IPS-NIHi11 (cell line): ENCODE measurements around the gene PAFAH1B2.
"Not testable (repeated sequence)": the region's sequence is repeated elsewhere in the genome, so short reads cannot be mapped to it uniquely, and the experiment has no call there.

ENCODE experiments used
- DNase-seq: peaks from one replicate; pipeline ENCODE4 v3.0.0; 2012; ENCODE audit warnings: mixed read lengths, low spot score

Gene PAFAH1B2

DNA sequence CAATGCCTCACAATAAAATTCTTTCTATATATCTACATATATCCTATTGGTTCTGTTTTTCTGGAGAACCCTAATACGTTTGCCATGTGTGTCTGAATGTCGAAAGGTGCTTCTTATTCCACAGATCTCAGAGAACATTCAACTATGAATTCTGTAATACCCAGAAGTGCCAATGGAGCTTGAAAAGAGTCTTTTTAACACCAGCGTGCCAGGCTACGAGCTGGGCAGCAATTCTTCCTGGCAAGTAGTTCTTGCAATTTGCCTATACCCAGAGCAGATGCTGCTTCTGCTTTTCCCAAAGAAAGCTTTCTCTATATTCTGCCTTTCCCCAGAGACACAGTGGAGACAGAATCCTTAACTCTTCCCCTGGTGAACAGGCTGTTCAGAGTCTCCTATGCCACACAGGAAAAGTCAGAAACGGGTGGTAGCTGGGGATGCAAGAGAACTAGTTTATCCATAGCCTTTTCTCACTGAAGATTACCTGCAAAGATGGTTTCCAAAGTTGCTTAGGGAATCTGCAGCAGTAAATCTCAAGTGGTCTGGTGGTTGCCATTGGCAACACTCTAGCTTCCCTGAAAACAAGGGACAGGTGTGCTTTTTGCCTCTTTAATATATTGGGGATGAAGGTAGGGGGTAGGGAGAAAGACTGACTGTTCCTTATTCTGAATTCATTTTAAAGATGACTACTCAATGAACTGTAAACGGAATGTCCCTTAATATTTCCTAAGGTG lies 16.8 kb upstream of the PAFAH1B2 start:
- peak; percentile 10 for DNase-seq

DNA sequence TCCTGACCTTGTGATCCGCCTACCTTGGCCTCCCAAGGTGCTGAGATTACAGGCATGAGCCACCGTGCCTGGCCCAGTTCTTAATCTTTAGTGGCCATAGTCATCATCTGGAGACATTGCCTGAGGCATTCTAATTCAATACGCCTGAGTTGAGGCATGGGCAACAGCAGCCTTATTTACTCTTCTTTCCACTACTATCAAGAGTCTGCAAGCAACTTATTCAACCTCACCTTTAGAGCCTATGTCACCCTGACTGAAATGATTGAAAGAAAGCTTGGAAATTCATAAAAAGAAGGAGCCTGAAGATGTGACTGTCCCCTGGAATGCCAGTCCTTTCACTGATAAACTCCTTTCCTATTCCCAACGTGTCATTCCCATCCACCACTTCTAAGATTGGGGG lies 15.8 kb upstream of the PAFAH1B2 start:
- no peak for DNase-seq

DNA sequence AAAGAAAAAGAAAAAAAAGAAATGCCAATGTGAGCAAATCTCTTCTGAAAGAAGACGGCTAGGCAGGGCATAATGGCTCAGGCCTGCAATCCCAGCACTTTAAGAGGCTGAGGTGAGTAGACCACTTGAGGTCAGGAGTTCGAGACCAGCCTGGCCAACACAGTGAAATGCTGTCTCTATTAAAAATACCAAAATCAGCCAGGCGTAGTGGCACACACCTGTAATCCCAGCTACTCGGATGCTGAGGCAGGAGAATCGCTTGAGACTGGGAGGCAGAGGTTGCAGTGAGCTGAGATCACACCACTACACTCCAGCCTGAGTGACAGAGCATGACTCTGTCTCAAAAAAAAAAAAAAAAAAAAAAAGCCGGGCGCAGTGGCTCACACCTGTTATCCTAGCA lies 13.7 kb upstream of the PAFAH1B2 start:
- not testable (repeated sequence) for DNase-seq

DNA sequence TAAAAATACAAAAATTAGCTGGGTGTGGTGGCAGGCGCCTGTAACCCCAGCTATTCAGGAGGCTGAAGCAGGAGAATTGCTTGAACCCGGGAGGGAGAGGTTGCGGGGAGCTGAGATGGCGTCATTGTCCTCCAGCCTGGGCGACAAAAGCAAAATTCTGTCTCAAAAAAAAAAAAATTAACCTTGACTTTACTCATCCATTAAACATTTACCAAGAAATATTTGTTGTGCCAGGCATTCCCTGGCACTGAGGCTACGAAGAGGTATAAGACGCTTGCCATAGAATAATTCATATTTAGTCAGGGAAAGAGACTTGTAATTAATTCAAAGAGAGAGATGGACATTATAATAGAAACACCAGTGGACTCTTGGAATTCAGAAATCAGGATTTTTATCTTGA lies 13.2 kb upstream of the PAFAH1B2 start:
- no peak for DNase-seq

DNA sequence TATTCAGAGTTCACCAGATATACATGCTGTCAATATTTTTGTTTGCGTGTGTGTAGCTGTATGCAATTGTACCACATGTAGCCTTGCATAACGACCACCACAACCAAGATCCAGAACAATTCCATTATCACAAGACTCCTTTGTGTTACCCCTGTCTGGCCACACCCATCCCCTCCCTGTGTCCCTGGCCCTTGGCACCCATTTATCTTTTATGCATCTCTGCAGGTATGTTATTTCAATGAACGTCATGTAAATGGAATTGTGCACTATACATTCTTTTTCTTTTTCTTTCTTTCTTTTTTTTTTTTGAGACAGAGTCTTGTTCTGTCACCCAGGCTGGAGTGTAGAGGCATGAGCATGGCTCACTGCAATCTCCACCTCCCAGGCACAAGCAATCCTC lies 9.7 kb upstream of the PAFAH1B2 start:
- no peak for DNase-seq

DNA sequence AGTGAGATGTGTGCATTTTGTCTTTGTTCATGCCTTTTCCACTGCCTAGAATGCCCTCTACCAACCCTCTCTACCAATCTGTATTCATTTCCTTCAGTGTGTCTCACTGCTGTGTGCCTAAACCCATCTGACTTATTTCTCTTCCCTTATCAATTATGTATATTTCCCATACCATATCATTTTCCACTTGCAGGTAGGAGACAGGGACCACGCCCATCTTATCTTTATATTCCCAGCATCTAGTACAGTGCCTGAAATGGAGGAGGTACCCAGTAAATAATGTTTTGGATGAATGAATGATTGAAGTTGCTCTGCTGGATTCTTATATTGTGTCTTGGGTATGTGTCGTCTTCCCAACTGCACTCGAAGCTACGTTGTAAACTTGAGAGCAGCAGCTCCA lies 9.1 kb upstream of the PAFAH1B2 start:
- not testable (repeated sequence) for DNase-seq

DNA sequence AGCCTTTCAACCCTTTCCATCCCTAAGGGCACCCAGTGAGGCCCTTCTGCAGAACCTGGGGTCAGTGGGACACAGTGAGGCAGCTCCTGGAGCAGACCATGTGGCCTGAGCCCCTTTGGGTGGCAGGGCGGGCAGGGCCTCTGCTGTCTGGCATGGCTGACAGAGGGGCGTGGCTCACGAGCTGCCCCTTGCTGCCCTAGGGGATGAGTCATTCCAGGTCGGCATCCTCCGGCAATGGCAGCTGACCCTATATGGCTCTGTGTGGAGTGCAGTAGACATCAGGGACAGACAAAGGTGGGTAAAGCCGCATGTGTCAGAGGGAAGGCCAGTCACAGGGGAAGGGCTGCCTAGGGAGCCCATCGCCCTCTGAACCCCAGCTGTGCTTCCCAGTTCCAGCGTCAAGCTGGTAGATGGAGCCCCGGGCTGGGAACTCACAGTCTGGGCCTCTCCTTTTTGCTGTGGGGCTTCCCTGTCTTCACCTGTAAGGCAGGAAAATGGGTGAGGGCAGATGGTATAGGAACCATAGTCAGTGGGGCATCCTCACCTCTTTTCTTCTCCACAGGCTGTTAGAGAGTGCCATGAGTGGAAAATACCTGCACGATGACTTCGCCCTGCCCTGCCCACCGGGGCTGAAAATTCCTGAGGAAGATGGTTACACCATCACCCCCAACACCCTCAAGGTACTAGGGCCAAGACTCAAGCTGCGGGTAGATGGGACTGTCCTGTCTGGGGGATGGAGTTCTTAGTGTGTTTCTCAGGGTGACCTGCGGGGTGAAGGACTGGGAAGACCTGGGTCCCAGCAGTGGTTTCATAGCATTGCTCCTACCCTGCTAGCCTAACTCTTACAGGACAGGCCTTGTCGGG lies 6.6 kb upstream of the PAFAH1B2 start:
- not testable (repeated sequence) for DNase-seq

DNA sequence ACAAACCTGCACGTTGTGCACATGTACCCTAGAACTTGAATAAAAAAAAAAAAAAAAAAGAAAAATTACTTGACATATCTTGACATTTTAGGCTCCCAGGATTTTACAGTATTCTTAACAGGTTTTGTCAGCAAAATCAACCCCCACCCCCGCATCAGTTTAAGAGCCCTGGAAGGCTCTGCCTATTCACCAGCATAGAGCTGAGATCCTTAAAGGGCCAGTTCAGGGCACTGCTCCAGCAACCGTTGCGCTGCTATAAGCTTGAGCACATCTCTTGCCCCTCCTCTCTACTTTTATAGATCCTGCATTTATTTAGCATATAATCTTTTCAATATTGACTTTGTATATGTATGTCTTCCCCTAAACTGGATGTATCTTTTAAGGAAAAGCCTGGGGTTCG lies 697 bp upstream of the PAFAH1B2 start:
- DNase-seq = peak; percentile 49

GRCh38 chr11:117144477-117145392 lies 648 bp downstream of the PAFAH1B2 start:
- peak; percentile 82 for DNase-seq

DNA sequence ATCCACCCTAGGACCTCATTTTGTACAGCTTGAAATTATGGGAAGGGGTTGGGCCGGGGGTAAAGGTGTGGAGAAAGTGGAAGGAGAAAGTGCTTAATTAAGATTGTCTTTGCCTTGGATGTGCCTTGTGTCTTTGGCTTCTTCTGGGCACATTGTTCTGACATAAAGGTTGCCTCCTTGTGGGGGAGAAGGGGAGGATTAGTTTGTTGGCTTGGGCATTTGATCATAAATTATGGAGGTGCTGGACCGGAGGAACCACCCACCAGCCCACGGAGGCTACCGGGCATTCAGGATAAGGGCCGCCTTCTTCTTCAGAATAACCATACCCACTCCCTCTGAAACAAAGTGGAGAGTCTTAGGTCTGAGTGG lies 1.3 kb downstream of the PAFAH1B2 start:
- DNase-seq = peak; percentile 40

- no peak for DNase-seq
Measured at GRCh38 chr11:117146521-117146920, 2.4 kb downstream of the PAFAH1B2 start.

DNA sequence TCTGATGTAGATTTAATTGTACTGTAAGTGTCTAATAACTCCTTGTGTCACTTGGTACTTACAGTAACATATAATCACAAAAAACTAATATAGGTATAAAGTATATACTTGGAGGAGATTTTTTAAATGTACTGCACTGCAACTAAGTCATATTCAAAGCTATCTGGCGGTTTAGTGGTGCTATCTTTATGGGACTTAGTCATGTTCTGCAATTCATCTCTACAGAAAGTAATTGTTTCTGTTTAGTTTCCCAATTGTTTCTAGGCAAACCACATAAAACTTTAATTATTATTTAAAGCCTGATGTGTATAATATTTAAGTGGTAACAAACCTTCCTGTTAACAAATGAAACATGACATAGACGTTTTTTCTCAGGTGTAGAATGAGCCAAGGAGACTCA lies 8.0 kb downstream of the PAFAH1B2 start:
- DNase-seq = no peak

DNA sequence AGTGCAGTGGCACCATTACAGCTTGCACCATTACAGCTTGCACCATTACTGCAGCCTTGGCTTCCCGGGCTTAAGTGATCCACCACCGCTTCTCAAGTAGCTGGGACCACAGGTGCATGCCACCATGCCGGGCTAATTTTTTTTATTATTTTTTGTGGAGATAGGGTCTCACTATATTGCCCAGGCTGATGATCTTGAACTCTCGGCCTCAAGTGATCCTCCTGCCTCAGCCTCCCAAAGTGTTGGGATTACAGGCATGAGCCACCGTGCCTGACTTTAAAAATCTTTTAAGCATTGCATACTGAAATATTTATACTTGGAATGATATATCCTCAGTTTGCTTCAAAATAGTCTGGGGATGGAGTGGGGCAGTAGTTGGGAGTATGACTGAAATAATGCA lies 10.4 kb downstream of the PAFAH1B2 start:
- no peak for DNase-seq

DNA sequence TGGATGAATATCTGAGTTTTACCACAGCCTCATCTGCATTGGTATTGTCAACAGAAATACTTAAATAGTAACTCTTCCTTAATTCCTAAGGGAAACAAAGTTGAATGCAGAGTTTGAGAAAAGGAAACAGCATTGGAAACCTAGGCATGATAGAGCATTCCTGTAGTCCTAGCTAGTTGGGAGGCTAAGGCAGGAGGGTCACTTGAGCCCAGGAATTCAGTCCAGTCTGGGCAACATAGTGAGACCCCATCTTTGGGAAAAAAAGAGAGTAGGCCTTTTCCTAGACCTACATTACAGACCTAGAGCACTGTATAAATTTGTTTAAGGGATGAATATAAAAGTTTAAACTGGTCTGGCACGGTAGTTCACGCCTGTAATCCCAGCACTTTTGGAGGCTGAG lies 13.4 kb downstream of the PAFAH1B2 start:
- DNase-seq = no peak

- no peak for DNase-seq
Measured at GRCh38 chr11:117159892-117160291, 15.8 kb downstream of the PAFAH1B2 start.

DNA sequence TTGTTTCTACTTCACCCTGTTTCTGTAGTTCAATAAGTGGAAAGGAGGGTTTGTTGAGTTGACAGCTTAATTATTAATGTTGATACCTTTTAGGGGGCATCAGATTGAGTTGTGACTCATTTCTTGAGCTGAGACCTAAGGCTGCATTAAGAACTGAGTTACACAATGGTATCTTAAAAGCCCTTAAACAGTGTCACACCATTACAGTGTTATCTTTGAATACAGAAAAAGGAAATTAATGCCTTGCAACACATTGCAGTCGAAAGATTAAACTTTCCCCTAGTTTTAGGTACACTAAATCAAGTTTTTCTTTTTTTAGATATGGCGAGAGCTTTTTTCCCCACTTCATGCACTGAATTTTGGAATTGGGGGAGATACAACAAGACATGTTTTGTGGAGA lies 16.7 kb downstream of the PAFAH1B2 start:
- DNase-seq = no peak

DNA sequence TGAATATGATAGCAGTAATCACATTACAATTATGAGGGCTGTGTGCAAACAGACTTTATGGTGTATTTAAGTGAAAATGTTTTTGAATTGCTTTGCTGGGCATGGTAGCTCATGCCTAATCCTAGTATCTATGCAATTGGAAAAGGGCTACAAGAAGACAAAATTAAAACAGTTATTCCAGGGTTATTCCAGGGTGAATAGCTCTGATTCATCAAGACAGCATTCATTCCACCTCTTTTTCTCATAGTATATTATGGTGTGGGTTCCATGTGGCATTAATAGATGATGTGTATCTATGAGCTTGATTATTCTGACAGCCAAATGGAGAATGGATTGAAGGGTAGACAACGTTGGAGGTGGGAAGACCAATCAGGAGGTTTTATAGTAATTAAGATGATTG lies 22.4 kb downstream of the PAFAH1B2 start:
- no peak for DNase-seq

- DNase-seq = no peak
Measured at GRCh38 chr11:117169736-117170135, 25.6 kb downstream of the PAFAH1B2 start.

GRCh38 chr11:117170210-117170609 lies 26.1 kb downstream of the PAFAH1B2 start:
- DNase-seq = no peak

- DNase-seq = no peak
Measured at GRCh38 chr11:117171007-117171403, 26.9 kb downstream of the PAFAH1B2 start.

GRCh38 chr11:117171404-117172061 lies 27.4 kb downstream of the PAFAH1B2 start:
- DNase-seq = no peak
